IMR-90 (cell line): ENCODE data around the gene GLIS1. TPM values are rescaled to one million over a fixed set of nuclear protein-coding genes. Genes with fewer than 3 reads are reported as not detected.

Experiments used
- ATAC-seq: fragments of 200-7000 bp; cut with Tn5 transposase; 2 replicates; pipeline ENCODE4 v1.9.1; 2020; ENCODE audit warnings: low read depth, mild to moderate bottlenecking, moderate library complexity
- BruUV-seq: library from RNA; stranded (reverse); fragments of 400-500 nt; replicated peaks from 2 replicates; lab custom pipeline; 2021; lab: Mats Ljungman, UMichigan
- CTCF ChIA-PET: fragments of 300-600 bp; formaldehyde crosslinking; extraction: SDS; loops from one replicate; lab custom pipeline; 2021; ENCODE audit warnings: antibody characterized with exemption; lab: Yijun Ruan, JAX
- POLR2A ChIA-PET: fragments of 300-600 bp; sonication (Branson Sonifier 250); formaldehyde crosslinking; loops from one replicate; lab custom pipeline; 2022; ENCODE audit warnings: antibody characterized with exemption; ENCODE audit not compliant: unreplicated experiment; lab: Charles Lee
- DNase-seq: peaks from one replicate; pipeline ENCODE4 v3.0.0; 2013
- H2AFZ ChIP-seq: replicated peaks from 2 replicates; pipeline ENCODE3; 2013; ENCODE audit warnings: low read length, mild to moderate bottlenecking; ENCODE audit not compliant: poor library complexity
- H2AK5ac ChIP-seq: 2 replicates; pipeline ENCODE4 v1.6.1; 2013; ENCODE audit warnings: low read depth, low read length, inconsistent platforms
- H2AK9ac ChIP-seq: replicated peaks from 2 replicates; pipeline ENCODE3; 2013; ENCODE audit warnings: mild to moderate bottlenecking, low read depth, low read length, moderate library complexity; ENCODE audit not compliant: poor library complexity
- H2BK120ac ChIP-seq: 2 replicates; pipeline ENCODE4 v1.6.1; 2013; ENCODE audit warnings: low read depth, low read length, inconsistent platforms
- H2BK15ac ChIP-seq: 3 replicates; pipeline ENCODE4 v1.6.1; 2013; ENCODE audit warnings: low read depth, low read length, inconsistent platforms
- H2BK20ac ChIP-seq: 2 replicates; pipeline ENCODE4 v1.6.1; 2013; ENCODE audit warnings: low read depth, mild to moderate bottlenecking, inconsistent platforms, low read length, moderate library complexity
- H2BK5ac ChIP-seq: 2 replicates; pipeline ENCODE4 v1.6.1; 2013; ENCODE audit warnings: mild to moderate bottlenecking, low read depth, low read length, inconsistent platforms; ENCODE audit not compliant: poor library complexity, severe bottlenecking
- H3K14ac ChIP-seq: replicated peaks from 2 replicates; pipeline ENCODE4 v1.6.1; 2013; ENCODE audit warnings: low read depth, low read length, inconsistent platforms
- H3K18ac ChIP-seq: 2 replicates; pipeline ENCODE4 v1.6.1; 2013; ENCODE audit warnings: low read depth, low read length, control low read depth
- H3K23ac ChIP-seq: 2 replicates; pipeline ENCODE4 v1.6.1; 2013; ENCODE audit warnings: low read depth, low read length, inconsistent platforms
- H3K27ac ChIP-seq: 2 replicates; pipeline ENCODE4 v1.5.1; 2013; ENCODE audit warnings: mild to moderate bottlenecking, control low read depth, low read length; ENCODE audit not compliant: insufficient read depth
- H3K27me3 ChIP-seq: 2 replicates; pipeline ENCODE4 v1.6.1; 2013; ENCODE audit warnings: low read length; ENCODE audit not compliant: control insufficient read depth, insufficient read depth
- H3K36me3 ChIP-seq: 2 replicates; pipeline ENCODE4 v1.6.1; 2013; ENCODE audit warnings: low read length, mixed read lengths; ENCODE audit not compliant: control insufficient read depth, insufficient read depth
- H3K4ac ChIP-seq: 2 replicates; pipeline ENCODE4 v1.6.1; 2013; ENCODE audit warnings: low read depth, low read length, inconsistent platforms
- H3K4me1 ChIP-seq: 2 replicates; pipeline ENCODE4 v1.6.1; 2013; ENCODE audit warnings: low read length, mixed read lengths; ENCODE audit not compliant: control insufficient read depth, insufficient read depth
- H3K4me2 ChIP-seq: 2 replicates; pipeline ENCODE4 v1.6.1; 2013; ENCODE audit warnings: low read depth, mild to moderate bottlenecking, control low read depth, low read length, moderate library complexity
- H3K4me3 ChIP-seq: 2 replicates; pipeline ENCODE4 v1.5.1; 2013; ENCODE audit warnings: low read depth, mild to moderate bottlenecking, control low read depth, low read length, moderate library complexity; ENCODE audit not compliant: insufficient read depth
- H3K56ac ChIP-seq: 2 replicates; pipeline ENCODE4 v1.6.1; 2013; ENCODE audit warnings: low read length, inconsistent platforms; ENCODE audit not compliant: insufficient read depth; ENCODE audit errors: extremely low read depth
- H3K79me1 ChIP-seq, 2 experiments: 2 replicates each; pipeline ENCODE4 v1.6.1; 2013; ENCODE audit warnings: low read length in 2 of 2, inconsistent platforms in 1 of 2, low read depth in 1 of 2
- H3K9ac ChIP-seq: 2 replicates; pipeline ENCODE4 v1.6.1; 2013; ENCODE audit warnings: low read depth, low read length, control low read depth
- H3K9me1 ChIP-seq: 2 replicates; pipeline ENCODE4 v1.6.1; 2013; ENCODE audit warnings: low read length, inconsistent platforms; ENCODE audit not compliant: insufficient read depth
- H3K9me3 ChIP-seq: 2 replicates; pipeline ENCODE4 v1.6.1; 2013; ENCODE audit warnings: low read length; ENCODE audit not compliant: control insufficient read depth, insufficient read depth
- H4K20me1 ChIP-seq: 2 replicates; pipeline ENCODE4 v1.6.1; 2013; ENCODE audit warnings: low read length, inconsistent platforms; ENCODE audit not compliant: insufficient read depth
- H4K5ac ChIP-seq: 2 replicates; pipeline ENCODE4 v1.6.1; 2013; ENCODE audit warnings: mild to moderate bottlenecking, low read depth, low read length, control low read depth
- H4K8ac ChIP-seq, 2 experiments: 2 replicates each; pipeline ENCODE4 v1.6.1; 2013; ENCODE audit warnings: low read depth in 2 of 2, low read length in 2 of 2, control low read depth in 1 of 2, inconsistent platforms in 1 of 2
- H4K91ac ChIP-seq: 2 replicates; pipeline ENCODE4 v1.6.1; 2013; ENCODE audit warnings: low read depth, low read length, inconsistent platforms; ENCODE audit not compliant: insufficient read depth
- CEBPB ChIP-seq: IDR thresholded peaks from 2 replicates; pipeline ENCODE4 v1.6.1; 2012; ENCODE audit warnings: low read depth, low read length, improper control_type of control experiment
- CTCF ChIP-seq: conservative IDR thresholded peaks from 2 replicates; pipeline ENCODE4 v1.5.1; 2012; ENCODE audit warnings: mild to moderate bottlenecking, low read depth, low read length, improper control_type of control experiment
- FOS ChIP-seq: fragments of 150-350 bp; IDR thresholded peaks from 2 replicates; pipeline ENCODE4 v1.6.1; 2016; ENCODE audit warnings: low read depth, low read length
- MAZ ChIP-seq: IDR thresholded peaks from 2 replicates; pipeline ENCODE4 v1.6.1; 2012; ENCODE audit warnings: low read depth, mild to moderate bottlenecking, low read length, improper control_type of control experiment, moderate library complexity, borderline replicate concordance
- MXI1 ChIP-seq: IDR thresholded peaks from 2 replicates; pipeline ENCODE4 v1.6.1; 2012; ENCODE audit warnings: low read depth, mild to moderate bottlenecking, low read length, moderate library complexity, borderline replicate concordance
- POLR2A ChIP-seq: IDR thresholded peaks from 2 replicates; pipeline ENCODE4 v1.6.1; 2012; ENCODE audit warnings: mild to moderate bottlenecking, low read depth, low read length
- RAD21 ChIP-seq: IDR thresholded peaks from 2 replicates; pipeline ENCODE4 v1.6.1; 2012; ENCODE audit warnings: low read length, improper control_type of control experiment
- RCOR1 ChIP-seq: IDR thresholded peaks from 2 replicates; pipeline ENCODE4 v1.6.1; 2012; ENCODE audit warnings: mild to moderate bottlenecking, low read length, improper control_type of control experiment; ENCODE audit not compliant: insufficient replicate concordance
- RFX5 ChIP-seq: IDR thresholded peaks from 2 replicates; pipeline ENCODE4 v1.8.0; 2012; ENCODE audit warnings: low read depth, mild to moderate bottlenecking, low read length, moderate library complexity
- SMC3 ChIP-seq: fragments of 150-350 bp; IDR thresholded peaks from 2 replicates; pipeline ENCODE4 v1.6.1; 2016; ENCODE audit warnings: low read depth, mild to moderate bottlenecking, antibody characterized with exemption, low read length, moderate library complexity
- WGBS, 2 experiments: methylation state at CpG; one replicate each; pipeline versions ENCODE4 v1.1.5 to v1.1.7; 2013; ENCODE audit warnings: missing lambda C conversion rate in 2 of 2; ENCODE audit not compliant: insufficient read length in 1 of 2; ENCODE audit errors: extremely low coverage in 2 of 2; 5-methylcytosine and 5-hydroxymethylcytosine counted together
- dilution Hi-C: fragments of 300-500 bp; cut with HindIII; formaldehyde crosslinking; loops from one replicate; pipeline ENCODE4 v1.14.3; 2018; ENCODE audit warnings: low sequenced_read_pairs; ENCODE audit not compliant: unreplicated experiment
- in situ Hi-C: fragments of 300-500 bp; cut with MboI; formaldehyde crosslinking; loops from 3 replicates; pipeline ENCODE4 v1.14.3; 2019; ENCODE audit warnings: low sequenced_read_pairs, inconsistent platforms, mixed read lengths
- intact Hi-C: fragments of 100-400 bp; cut with micrococcal nuclease; formaldehyde crosslinking; loops from 2 replicates; pipeline ENCODE4 v1.10.0; 2022
- polyA plus RNA-seq, 3 experiments: library from polyadenylated mRNA; depleted of rRNA; stranded (reverse); fragments of >200 nt; gene quantifications; 2 replicates each; pipeline ENCODE4 v1.2.3, GENCODE V29; 2012; ENCODE audit warnings: low replicate concordance in 1 of 3
- total RNA-seq: library from RNA; depleted of rRNA; stranded (reverse); fragments of >200 nt; gene quantifications from 2 replicates; pipeline ENCODE4 v1.2.3, GENCODE V29; 2012
- TF ChIP-seq, protein P1 (sequence below): fragments of 150-350 bp; IDR thresholded peaks from 2 replicates; pipeline ENCODE4 v1.6.1; 2017; ENCODE audit warnings: mild to moderate bottlenecking, antibody characterized with exemption, low read length, low read depth

Gene GLIS1
- total and polyA plus RNA-seq, 2 of the 4 experiments (the other 2 are of a cell fraction), result 0.18 to 2.3 TPM

- TF ChIP-seq FOS, result no peak
Observed at GRCh38 chr1:53465023-53465957, 273.7 kb downstream of the GLIS1 start (continued).

DNA sequence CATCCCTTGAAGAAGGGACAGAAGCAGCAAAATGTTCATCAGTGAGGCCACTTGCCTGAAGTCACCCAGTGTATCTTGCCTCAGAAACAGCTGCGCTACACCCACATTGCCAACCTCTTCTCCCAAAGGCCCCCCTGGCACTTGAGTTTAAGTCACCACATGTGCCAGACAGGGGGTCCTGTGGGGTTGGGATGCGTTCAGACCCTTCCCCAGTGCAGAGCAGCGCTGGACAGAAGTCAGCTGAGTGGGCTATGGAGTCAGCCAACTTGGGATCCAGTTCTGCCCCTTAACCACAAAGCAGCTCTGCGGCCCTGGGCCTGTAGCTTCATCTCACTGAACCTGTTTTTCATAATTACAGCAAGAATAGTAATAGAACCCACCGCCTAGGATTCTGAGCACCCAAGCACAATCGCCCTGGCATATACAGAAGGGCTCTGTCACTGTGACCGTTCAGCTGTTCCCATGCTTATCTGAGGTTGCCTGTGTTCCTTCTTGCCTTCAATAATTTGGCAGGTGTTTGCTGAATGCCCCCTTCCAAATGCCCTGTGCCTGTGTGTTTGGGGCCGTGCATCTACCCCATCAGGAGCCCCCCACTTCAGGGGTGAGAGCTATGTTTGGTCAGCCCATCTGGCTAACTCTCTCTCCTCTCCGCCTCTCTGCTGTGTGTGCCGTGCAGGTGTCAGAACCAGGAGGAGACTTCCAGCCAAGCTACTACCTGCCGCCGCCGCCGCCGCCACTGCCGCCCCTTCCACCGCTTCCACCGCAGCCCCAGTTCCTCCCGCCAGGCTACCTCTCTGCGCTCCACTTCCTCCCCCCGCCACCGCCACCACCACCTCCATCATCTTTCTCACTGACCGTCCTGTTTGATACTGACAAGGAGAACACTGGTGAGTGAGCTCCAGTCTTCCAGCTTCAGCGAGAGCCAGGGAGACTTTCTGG, 274.7 kb downstream of the GLIS1 start:
- intact Hi-C loops, result no loop called here
- TF ChIP-seq CTCF, result no peak
- TF ChIP-seq FOS, result no peak
- TF ChIP-seq, protein P1, sequence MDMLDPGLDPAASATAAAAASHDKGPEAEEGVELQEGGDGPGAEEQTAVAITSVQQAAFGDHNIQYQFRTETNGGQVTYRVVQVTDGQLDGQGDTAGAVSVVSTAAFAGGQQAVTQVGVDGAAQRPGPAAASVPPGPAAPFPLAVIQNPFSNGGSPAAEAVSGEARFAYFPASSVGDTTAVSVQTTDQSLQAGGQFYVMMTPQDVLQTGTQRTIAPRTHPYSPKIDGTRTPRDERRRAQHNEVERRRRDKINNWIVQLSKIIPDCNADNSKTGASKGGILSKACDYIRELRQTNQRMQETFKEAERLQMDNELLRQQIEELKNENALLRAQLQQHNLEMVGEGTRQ, result no peak
- no peak for TF ChIP-seq SMC3
- TF ChIP-seq RCOR1, result no peak
- no peak for TF ChIP-seq RFX5
- no peak for TF ChIP-seq MXI1
- TF ChIP-seq POLR2A, result no peak
- TF ChIP-seq CEBPB, result no peak
- no peak for TF ChIP-seq MAZ
- TF ChIP-seq RAD21, result no peak

More for the DNA sequence above, 274.7 kb downstream of the GLIS1 start:
- H4K8ac ChIP-seq, result no peak overlapping the region
- H3K4me1 ChIP-seq, result no peaks in the 10 kb centered on the region
- CTCF ChIA-PET, result interaction anchor here (1.3 kb wide), 1 partner anchor 12 kb away, joined by 3 read pairs; no protein-coding TSS in a partner anchor
- no peak overlapping the region for H4K5ac ChIP-seq
- H3K4ac ChIP-seq, result no peak overlapping the region
- H2BK120ac ChIP-seq, result no peak overlapping the region
- no peak overlapping the region for H3K27ac ChIP-seq
- H2AK5ac ChIP-seq, result no peak overlapping the region
- no peak overlapping the region for H2BK20ac ChIP-seq
- H3K4me2 ChIP-seq, result no peak overlapping the region
- ATAC-seq (no peak), DNase-seq (no peak)
- H4K20me1 ChIP-seq, result no peaks in the 10 kb centered on the region
- no TSS peak for BruUV-seq
- H2BK15ac ChIP-seq, result no peak overlapping the region
- no peak overlapping the region for H2BK5ac ChIP-seq
- H3K9me1 ChIP-seq, result peaks cover 4% of the 10 kb centered on the region; the same call in 1 of the 2 replicates
- H3K36me3 ChIP-seq, result no peaks in the 10 kb centered on the region
- H2AK9ac ChIP-seq, result no peak overlapping the region
- dilution Hi-C loops, result no loop called here
- H3K9me3 ChIP-seq, result no peaks in the 10 kb centered on the region
- no peak overlapping the region for H3K4me3 ChIP-seq
- no peak overlapping the region for H4K91ac ChIP-seq
- H3K27me3 ChIP-seq, result peaks cover 18% of the 10 kb centered on the region
- in situ Hi-C loops, result no loop called here
- POLR2A ChIA-PET, result interaction anchor here (0.6 kb wide), 1 partner anchor 386 kb away, joined by 4 read pairs; no protein-coding TSS in a partner anchor
- H3K56ac ChIP-seq, result no peak overlapping the region
- H3K23ac ChIP-seq, result no peak overlapping the region
- H3K79me1 ChIP-seq, result no peaks in the 10 kb centered on the region
- no peak overlapping the region for H3K18ac ChIP-seq
- no peak overlapping the region for H3K14ac ChIP-seq
- WGBS, 2 experiments, result 50% methylated on average over 2 of the region's 24 CpGs; no CpG with 5 or more reads in 1 of the 2 experiments
- H3K9ac ChIP-seq, result no peak overlapping the region
- peak overlapping the region; percentile 23 for H2AFZ ChIP-seq
